ENCODE results near the gene C10orf71.

Gene C10orf71

GRCh38 chr10:49353895-49354566, 55.1 kb downstream of the C10orf71 start:
- no peak overlapping the region for H3K27ac ChIP-seq
- DNase-seq (ENCODE audit: low read depth, low spot score), result no peak

DNA sequence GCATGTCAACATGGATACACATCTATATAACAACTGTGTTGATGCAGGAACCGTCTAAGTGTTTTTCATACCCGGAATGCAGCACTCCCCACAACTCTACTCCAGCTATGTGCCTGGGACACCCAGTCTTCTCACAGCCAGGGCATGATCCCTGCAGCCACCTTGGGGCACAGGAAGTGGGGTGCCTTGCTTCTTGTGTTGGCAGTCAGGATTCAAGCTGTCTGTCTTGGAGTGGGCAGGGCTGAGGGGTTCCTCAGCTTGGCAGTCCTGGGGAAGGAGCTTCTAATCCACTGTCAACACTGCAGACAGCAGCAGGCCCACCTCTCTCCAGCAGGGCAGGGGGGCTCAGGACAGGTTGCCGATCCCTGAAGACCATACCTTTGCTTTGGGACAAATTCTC, 55.6 kb downstream of the C10orf71 start:
- no peak overlapping the region for H3K27ac ChIP-seq
- no peak for DNase-seq (ENCODE audit: low read depth, low spot score)

GRCh38 chr10:49355221-49355620, 56.3 kb downstream of the C10orf71 start:
- DNase-seq (ENCODE audit: low read depth, low spot score), result no peak
- H3K27ac ChIP-seq, result no peak overlapping the region

GRCh38 chr10:49356181-49356580, 57.2 kb downstream of the C10orf71 start:
- H3K27ac ChIP-seq, result no peak overlapping the region
- DNase-seq (ENCODE audit: low read depth, low spot score), result no peak

DNA sequence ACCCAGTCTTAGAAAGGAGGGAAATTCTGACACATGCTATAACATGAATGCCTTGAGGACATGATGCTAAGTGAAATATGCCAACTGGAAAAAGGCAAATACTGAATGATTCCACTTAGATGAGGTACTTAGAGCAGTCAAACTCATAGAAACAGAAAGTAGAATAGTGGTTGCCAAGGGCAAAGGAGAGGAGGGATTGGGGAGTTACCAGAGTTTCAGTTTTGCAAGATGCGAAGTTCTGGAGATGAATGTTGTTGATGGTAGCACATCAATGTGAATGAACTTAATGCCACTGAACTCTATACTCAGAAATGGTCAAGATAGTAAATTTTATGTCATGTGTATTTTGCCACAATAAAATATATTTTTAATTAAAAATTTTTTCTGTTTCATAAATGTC, 58.0 kb downstream of the C10orf71 start:
- no peak for DNase-seq (ENCODE audit: low read depth, low spot score)
- no peak overlapping the region for H3K27ac ChIP-seq

- DNase-seq (ENCODE audit: low read depth, low spot score), result no peak
- H3K27ac ChIP-seq, result no peak overlapping the region
Measured at GRCh38 chr10:49357910-49358309, 58.9 kb downstream of the C10orf71 start.

GRCh38 chr10:49359349-49360270, 60.6 kb downstream of the C10orf71 start:
- H3K27ac ChIP-seq, result no peak overlapping the region
- DNase-seq (ENCODE audit: low read depth, low spot score), result no peak

- no peak overlapping the region for H3K27ac ChIP-seq
- DNase-seq (ENCODE audit: low read depth, low spot score), result no peak
Measured at GRCh38 chr10:49360271-49361177, 61.6 kb downstream of the C10orf71 start.

DNA sequence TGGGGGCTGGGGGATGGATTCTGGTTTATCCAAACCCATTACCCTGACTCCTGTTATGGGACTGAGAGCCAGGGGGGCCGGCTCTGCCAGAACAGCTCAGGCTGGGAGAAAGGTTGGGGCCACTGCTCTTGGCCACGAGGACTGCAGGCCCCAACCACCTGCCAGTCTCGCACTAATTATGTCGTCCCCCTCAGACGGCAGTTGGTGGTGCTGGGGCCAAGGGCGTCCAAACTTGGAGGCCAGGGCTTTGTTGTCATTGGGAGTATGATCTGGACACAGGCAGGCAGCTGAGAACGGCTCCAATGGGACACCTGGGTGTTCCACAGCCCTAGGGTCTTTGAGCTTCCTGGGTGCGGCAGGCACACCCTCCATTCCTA, 62.2 kb downstream of the C10orf71 start:
- H3K27ac ChIP-seq, result no peak overlapping the region
- DNase-seq (ENCODE audit: low read depth, low spot score), result no peak

- H3K27ac ChIP-seq, result no peak overlapping the region
- no peak for DNase-seq (ENCODE audit: low read depth, low spot score)
Measured at GRCh38 chr10:49361735-49362568, 63.0 kb downstream of the C10orf71 start.

DNA sequence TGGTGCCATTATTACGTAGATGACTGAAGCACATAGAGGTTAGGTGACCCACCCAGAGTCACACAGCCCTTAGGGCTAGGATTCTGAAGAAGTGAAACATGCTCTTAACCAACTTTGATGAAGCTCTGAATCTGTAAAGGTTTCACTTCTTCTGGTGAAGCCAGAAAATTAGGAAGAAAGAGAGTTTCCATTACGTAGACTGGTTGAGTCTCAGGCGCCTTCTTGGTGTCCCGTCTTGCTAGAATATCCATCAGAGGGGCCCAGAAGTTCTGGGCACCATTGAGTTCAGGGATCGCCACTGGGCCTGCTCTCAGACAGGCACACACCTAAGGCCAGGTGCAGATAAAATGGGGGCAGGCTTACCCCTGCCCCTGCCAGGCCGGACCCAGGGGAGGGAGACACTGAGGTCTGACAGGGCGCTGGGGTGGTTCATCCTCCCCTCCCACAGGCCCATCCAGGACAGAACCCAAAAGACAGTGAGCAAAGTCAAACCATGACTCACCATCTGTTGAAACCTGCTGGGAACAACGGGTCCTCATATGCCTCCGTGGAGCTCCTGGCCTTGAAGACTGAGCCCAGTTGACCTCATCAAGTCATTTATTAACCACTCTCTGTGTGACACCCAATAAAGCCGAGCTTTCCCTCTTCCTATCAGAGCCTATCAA, 63.8 kb downstream of the C10orf71 start:
- no peak for DNase-seq (ENCODE audit: low read depth, low spot score)
- no peak overlapping the region for H3K27ac ChIP-seq

GRCh38 chr10:49363309-49364031, 64.5 kb downstream of the C10orf71 start:
- no peak for DNase-seq (ENCODE audit: low read depth, low spot score)
- H3K27ac ChIP-seq, result no peak overlapping the region

- DNase-seq (ENCODE audit: low read depth, low spot score), result no peak
- H3K27ac ChIP-seq, result no peak overlapping the region
Measured at GRCh38 chr10:49364051-49364450, 65.1 kb downstream of the C10orf71 start.

GRCh38 chr10:49364747-49365146, 65.8 kb downstream of the C10orf71 start:
- DNase-seq (ENCODE audit: low read depth, low spot score), result no peak

DNA sequence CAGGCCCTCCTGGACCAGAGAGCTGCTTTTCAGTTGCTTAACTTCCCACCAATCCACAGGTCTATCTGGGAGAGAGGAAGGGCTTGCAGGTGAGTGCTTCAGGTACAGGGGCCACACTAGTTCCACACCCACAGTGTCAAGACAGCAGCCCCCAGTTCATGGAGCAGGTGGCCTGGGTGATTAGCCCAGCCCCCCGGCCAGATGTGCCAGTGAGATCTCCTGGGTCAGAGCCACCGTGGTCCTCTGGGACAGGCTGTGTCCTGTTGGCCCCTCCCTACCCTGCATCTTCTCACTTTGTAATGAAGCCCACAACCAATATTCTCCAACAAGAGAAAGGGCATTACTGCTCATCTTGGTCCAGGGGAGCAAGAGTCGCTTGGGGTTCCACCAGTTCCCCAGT, 66.3 kb downstream of the C10orf71 start:
- no peak overlapping the region for H3K27ac ChIP-seq
- DNase-seq (ENCODE audit: low read depth, low spot score), result no peak

More at GRCh38 chr10:49364747-49365146, 65.8 kb downstream of the C10orf71 start:
- H3K27ac ChIP-seq, result no peak overlapping the region

- H3K27ac ChIP-seq, result no peak overlapping the region
- DNase-seq (ENCODE audit: low read depth, low spot score), result no peak
Measured at GRCh38 chr10:49365675-49366415, 66.9 kb downstream of the C10orf71 start.

DNA sequence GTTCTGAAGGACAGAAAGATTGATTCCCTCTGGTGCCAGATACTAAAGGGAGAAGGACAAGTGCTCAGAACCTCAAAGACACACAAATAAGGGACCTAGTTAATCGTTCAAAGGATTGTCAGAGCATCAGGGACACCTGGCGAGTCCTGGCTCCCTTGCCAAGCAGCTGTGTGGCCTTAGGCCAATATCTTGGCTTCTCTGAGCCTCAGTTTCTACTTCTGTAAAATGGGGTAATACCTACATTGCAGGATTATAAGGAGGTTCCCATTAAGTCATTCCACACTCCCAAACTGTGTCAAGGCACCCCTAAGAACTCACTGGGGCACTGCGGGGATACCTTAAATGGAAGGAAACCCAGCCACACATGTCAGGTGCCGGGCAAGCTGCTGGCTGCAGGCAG, 67.5 kb downstream of the C10orf71 start:
- H3K27ac ChIP-seq, result no peak overlapping the region
- DNase-seq (ENCODE audit: low read depth, low spot score), result no peak

DNA sequence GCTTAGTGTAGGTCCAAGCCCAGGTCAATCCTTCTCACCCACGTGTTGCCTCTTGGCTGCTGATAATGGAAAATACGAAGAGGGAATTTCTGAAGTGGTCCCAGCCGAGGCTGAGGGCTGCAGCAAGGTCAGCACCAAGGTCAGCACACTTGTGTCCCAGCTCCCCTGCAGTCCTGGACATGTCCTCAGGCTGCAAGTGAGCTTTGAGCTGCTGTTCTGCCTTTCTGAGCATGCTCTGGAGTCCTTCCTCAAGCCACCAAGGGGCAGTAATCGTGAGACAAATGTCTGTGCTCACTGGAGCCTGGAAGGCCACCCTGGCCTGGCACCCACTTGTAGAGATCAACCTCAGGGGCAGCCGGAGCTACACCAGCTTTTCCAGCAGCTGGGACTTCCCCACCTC, 68.6 kb downstream of the C10orf71 start:
- no peak for DNase-seq (ENCODE audit: low read depth, low spot score)
- no peak overlapping the region for H3K27ac ChIP-seq

All from epithelial cell of prostate (primary cell).